RKO (cell line): Measurements from ENCODE around the gene ST8SIA1.
"Not testable (repeated sequence)": the region's sequence is repeated elsewhere in the genome, so short reads cannot be mapped to it uniquely, and the experiment has no call there.

ENCODE experiments used
- DNase-seq: peaks from one replicate; pipeline ENCODE4 v3.0.0-alpha.2; 2016; ENCODE audit warnings: low spot score

Gene ST8SIA1

GRCh38 chr12:22334410-22335100 is at the start of gene ST8SIA1:
Gene ST8SIA1 (minus strand): TSS chr12:22334707. CDS start chr12:22334232, 475 bp downstream.
- DNase-seq: no peak

GRCh38 chr12:22380031-22380430 is 45.5 kb upstream of the ST8SIA1 start:
- no peak for DNase-seq

- DNase-seq: no peak
Observed at GRCh38 chr12:22377731-22378496, 43.4 kb upstream of the ST8SIA1 start.

- not testable (repeated sequence) for DNase-seq
Observed at GRCh38 chr12:22376596-22377150, 42.2 kb upstream of the ST8SIA1 start.

GRCh38 chr12:22374508-22374907 is 40.0 kb upstream of the ST8SIA1 start:
- DNase-seq: no peak

- no peak for DNase-seq
Observed at GRCh38 chr12:22372277-22372837, 37.9 kb upstream of the ST8SIA1 start.

GRCh38 chr12:22366181-22366580 is 31.7 kb upstream of the ST8SIA1 start:
- no peak for DNase-seq

GRCh38 chr12:22361785-22362184 is 27.3 kb upstream of the ST8SIA1 start:
- DNase-seq: no peak

GRCh38 chr12:22360774-22361173 is 26.3 kb upstream of the ST8SIA1 start:
- DNase-seq: no peak

GRCh38 chr12:22357531-22357930 is 23.0 kb upstream of the ST8SIA1 start:
- DNase-seq: no peak

- no peak for DNase-seq
Observed at GRCh38 chr12:22356231-22356630, 21.7 kb upstream of the ST8SIA1 start.

GRCh38 chr12:22355011-22355580 is 20.6 kb upstream of the ST8SIA1 start:
- no peak for DNase-seq

GRCh38 chr12:22353615-22354325 is 19.3 kb upstream of the ST8SIA1 start:
- no peak for DNase-seq

GRCh38 chr12:22350886-22351285 is 16.4 kb upstream of the ST8SIA1 start:
- DNase-seq: no peak

- no peak for DNase-seq
Observed at GRCh38 chr12:22348208-22348607, 13.7 kb upstream of the ST8SIA1 start.

- DNase-seq: no peak
Observed at GRCh38 chr12:22340143-22340542, 5.6 kb upstream of the ST8SIA1 start.

- no peak for DNase-seq
Observed at GRCh38 chr12:22339691-22340090, 5.2 kb upstream of the ST8SIA1 start.

- no peak for DNase-seq
Observed at GRCh38 chr12:22335794-22336166, 1.3 kb upstream of the ST8SIA1 start.

- DNase-seq: no peak
Observed at GRCh38 chr12:22333713-22334409, 646 bp downstream of the ST8SIA1 start.

GRCh38 chr12:22333186-22333712 is 1.3 kb downstream of the ST8SIA1 start:
- no peak for DNase-seq

GRCh38 chr12:22332202-22332601 is 2.3 kb downstream of the ST8SIA1 start:
- no peak for DNase-seq
